Myocyte (in vitro differentiated cells): ENCODE results near the gene NSL1. TPM values are rescaled to one million over a fixed set of nuclear protein-coding genes. Genes with fewer than 3 reads are reported as not detected.
"Not testable (repeated sequence)": the region's sequence is repeated elsewhere in the genome, so short reads cannot be mapped to it uniquely, and the experiment has no call there.

Experiments used
- DNase-seq: peaks from one replicate; pipeline ENCODE4 v3.0.0-alpha.2; 2012; ENCODE audit warnings: low read depth
- polyA plus RNA-seq: library from polyadenylated mRNA; unstranded; fragments of >200 nt; gene quantifications from one replicate; pipeline ENCODE4 v1.2.1, GENCODE V29; 2012; ENCODE audit warnings: missing spikeins
- total RNA-seq: library from RNA; depleted of rRNA; stranded (reverse); fragments of >200 nt; gene quantifications from 2 replicates; pipeline ENCODE4 v1.2.3, GENCODE V29; 2014

Gene NSL1
- 17.5 and 23.8 TPM in 2 replicates for total RNA-seq
- polyA plus RNA-seq, result 15.2 TPM

GRCh38 chr1:212791676-212792395 is at the start of gene NSL1, which contains the start of gene TATDN3:
Gene NSL1 (minus strand): TSS chr1:212791777. CDS start chr1:212791763, 14 bp downstream.
Gene TATDN3 (plus strand): TSS chr1:212791894. CDS start chr1:212791922, 28 bp downstream.
- DNase-seq, result peak; percentile 97

- no peak for DNase-seq
These were observed 46.6 kb upstream of the NSL1 start for GRCh38 chr1:212838145-212838544.

GRCh38 chr1:212833211-212834207 is 41.9 kb upstream of the NSL1 start:
- DNase-seq, result not testable (repeated sequence)

- no peak for DNase-seq
These were observed 36.8 kb upstream of the NSL1 start for GRCh38 chr1:212828395-212828794.

DNA sequence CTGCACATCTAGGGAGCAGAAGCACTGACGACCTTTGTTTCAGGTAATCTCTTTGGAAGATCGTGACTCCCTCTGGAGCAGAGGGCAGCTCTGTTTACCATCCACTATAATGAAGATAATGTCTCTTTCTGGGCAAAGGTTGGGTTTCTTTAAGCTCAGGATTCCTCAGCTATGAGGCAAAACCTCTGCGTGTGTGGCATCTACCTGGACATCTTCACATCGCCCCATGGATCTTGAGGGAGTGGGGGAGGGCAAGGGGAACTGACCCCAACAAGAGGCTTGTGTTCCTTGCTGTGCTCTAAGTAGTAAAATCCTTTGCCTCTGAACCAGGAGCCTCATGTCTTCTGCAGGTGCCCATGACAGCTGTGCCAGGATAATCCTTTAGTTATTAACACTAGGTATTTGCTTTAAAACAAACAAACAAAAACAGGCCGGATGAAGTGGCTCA is 36.3 kb upstream of the NSL1 start:
- DNase-seq, result no peak

GRCh38 chr1:212827171-212827776 is 35.7 kb upstream of the NSL1 start:
- no peak for DNase-seq

- DNase-seq, result no peak
These were observed 34.3 kb upstream of the NSL1 start for GRCh38 chr1:212825798-212826452.

- no peak for DNase-seq
These were observed 32.6 kb upstream of the NSL1 start for GRCh38 chr1:212824201-212824600.

DNA sequence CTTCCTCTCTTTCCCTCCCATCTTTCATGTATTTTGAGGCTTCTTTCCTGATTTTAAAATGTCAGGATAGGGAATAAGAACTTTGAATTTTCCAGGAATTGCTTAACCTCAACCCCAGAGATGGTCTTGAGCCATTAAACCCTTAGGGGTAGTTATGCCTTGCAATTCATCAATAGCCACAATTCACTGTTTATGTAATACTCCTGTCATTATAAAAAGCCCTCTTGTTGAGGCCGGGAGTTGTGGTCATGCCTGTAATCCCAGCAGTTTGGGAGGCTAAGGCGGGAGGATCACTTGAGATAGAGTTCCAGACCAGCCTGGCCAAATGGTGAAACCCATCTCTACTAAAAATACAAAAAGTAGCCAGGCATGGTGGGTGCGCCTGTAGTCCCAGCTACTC is 31.4 kb upstream of the NSL1 start:
- no peak for DNase-seq

DNA sequence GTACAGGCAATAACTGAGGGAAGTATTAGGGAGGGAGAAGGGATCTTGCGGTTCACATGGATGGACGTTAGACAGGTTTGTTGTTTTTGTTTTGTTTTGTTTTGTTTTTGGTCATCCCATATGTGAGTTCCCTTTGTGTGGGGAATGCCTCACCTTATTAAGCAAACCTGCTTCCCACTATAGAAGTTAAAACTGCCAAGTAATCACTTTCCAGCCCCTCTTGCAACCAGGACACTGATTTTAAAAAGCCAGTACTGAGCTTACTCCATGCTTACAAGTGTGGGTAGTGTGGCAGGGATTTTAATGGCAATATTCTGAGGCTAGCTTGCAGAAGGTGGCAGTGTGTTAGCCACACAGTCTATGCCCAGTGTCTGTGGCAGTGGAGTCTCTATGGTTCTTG is 29.4 kb upstream of the NSL1 start:
- DNase-seq, result no peak

- DNase-seq, result no peak
These were observed 28.1 kb upstream of the NSL1 start for GRCh38 chr1:212819726-212820125.

GRCh38 chr1:212816567-212817278 is 25.1 kb upstream of the NSL1 start:
- DNase-seq, result no peak

DNA sequence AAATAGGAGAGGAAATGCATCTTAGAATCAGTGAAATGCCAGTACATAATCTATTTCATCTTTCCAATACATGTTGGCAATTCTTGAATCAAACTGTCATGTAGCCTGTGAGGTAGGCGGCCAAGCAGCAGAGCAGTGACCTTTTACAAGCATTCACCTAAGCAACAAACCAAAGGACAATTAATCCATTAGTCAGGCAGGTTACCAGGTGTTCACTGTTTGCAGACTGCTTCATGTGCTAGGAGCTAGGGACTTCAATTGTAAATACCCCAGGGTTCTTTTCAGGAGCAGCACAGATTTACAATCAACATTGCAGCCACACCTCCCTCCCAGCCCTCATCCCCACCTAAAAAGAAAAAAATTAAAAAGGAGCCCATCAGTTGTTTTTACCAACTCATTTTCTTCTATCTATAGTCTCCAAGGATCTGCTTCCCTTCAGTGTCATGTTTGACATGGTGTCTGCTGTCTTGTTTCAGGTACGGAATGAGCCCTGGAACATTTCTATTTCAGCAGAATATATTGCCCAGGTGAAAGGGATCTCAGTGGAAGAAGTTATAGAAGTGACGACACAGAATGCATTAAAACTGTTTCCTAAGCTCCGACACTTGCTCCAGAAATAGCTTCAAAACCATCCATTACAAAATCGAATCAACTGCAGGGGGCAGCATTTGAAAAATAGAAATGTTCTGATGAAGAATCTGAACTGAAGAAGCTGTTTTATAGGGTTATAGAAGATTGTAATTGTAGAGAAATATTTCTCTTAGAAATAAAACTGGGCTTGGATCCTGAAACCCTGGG is 23.2 kb upstream of the NSL1 start:
- DNase-seq, result peak; percentile 46

DNA sequence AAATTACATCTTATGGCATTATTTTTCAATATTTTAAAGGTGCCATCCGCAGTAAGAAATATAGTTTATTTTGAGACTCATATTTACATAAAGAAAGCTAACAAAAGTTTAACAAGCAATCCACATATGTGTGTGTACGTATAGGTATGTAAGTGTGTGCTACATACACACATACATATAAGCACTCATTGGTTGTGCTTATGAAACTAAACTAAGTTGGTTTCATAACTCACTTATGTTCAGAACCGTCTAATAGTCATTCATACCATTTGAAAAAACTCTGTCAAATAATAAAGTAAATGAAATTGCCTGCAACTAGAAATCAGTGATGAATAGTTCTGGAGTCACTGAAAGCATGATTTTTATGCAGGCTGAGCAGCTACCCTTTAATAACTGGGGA is 14.2 kb upstream of the NSL1 start:
- DNase-seq, result no peak

DNA sequence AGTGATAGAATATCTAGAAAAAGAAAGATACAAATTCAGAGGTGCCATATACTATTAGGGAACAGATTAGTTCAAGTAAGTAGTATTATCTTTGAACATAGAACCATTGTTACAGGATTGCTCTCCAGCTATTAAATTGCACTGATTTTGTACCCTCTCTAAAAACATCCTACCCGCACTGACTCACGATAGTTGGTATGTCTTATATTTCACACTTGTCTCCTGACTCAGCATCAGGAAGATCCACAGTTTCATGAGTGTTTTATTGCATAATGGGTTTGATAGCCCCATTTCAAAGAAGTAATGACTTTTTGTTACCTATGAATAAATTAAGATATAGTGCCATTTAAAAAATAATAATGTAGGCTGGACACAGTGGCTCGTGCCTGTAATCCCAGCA is 6.1 kb upstream of the NSL1 start:
- peak; percentile 66 for DNase-seq

DNA sequence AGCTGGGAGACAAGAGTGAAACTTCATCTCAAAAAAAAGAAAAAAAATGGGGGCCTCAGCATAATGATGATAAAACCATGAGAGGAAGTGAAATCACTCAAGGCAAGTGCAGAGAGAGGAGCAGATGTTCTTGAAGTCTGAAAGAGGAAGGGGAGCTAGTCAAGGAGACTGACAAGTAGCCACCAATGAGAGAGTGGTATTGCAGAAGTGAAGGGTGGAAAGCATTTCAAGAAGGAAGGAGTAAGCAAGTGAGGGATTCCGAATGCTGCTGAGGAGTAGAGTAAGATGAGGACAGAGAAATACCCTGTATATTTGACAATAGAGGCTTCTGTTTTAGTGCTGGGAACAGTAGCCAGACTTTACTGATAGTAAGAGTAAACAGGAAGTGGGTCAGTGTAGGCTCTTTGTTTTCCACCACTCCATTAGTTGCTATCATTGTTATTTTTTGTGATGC is 3.0 kb upstream of the NSL1 start:
- no peak for DNase-seq

DNA sequence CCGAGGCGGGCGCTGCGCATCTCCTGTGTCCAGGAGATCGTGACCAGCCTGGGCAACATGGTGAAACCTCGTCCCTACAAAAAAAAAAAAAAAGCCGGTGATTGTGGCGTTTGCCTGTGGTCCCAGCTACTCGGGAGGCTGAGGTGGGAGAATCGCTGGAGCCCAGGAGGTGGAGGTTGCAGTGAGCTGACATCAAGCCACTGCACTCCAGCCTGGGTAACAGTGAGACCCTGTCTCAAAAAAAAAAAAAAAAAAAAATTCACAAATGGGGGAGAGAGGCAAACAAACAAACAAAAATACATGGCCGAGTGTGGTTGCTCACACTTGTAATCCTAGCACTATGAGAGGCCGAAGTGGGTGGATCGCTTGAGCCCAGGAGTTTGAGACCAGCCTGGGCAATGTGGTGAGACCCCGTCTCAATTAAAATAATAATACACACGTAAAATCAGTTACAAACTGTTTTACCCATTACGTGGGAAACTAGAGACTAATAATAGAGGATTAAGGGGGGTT is 875 bp upstream of the NSL1 start:
- peak; percentile 6 for DNase-seq

DNA sequence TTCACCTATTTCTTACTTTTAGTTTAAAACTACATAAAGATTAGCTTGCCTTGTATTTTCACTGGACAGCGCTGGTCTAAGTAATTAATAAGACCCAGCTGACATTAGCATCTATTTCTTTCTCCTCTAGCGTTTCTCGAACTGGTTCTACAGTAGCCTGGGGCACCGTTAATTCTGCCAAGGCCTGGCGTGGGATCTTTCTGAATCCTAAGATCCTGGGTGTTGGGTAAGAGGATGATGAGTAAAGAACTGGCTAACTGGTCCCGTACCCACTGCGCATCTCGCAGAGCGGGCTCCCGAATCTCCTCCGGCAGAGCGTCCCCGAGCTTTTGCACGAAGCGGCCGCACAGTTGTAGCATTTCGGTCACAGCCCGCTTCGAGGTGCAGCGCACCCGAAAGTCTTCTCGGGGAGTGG is 309 bp downstream of the NSL1 start:
- DNase-seq, result no peak

GRCh38 chr1:212785871-212786270 is 5.7 kb downstream of the NSL1 start:
- no peak for DNase-seq
